Mucosa of stomach (tissue), 1 donor: ENCODE measurements around the gene FLVCR1.
"Not testable (repeated sequence)": the region's sequence is repeated elsewhere in the genome, so short reads cannot be mapped to it uniquely, and the experiment has no call there.

Source experiments
- H3K27me3 ChIP-seq: one replicate; pipeline ENCODE4 v1.7.0; 2013; ENCODE audit warnings: mild to moderate bottlenecking, low read length; ENCODE audit not compliant: control insufficient read depth, insufficient read depth
- H3K36me3 ChIP-seq: one replicate; pipeline ENCODE4 v1.7.0; 2013; ENCODE audit warnings: low read length; ENCODE audit not compliant: control insufficient read depth, insufficient read depth
- H3K4me1 ChIP-seq: one replicate; pipeline ENCODE4 v1.7.0; 2013; ENCODE audit warnings: mild to moderate bottlenecking, low read length; ENCODE audit not compliant: control insufficient read depth, insufficient read depth
- H3K4me3 ChIP-seq: one replicate; pipeline ENCODE4 v1.7.0; 2013; ENCODE audit warnings: low read length
- H3K9ac ChIP-seq: one replicate; pipeline ENCODE4 v1.7.0; 2013; ENCODE audit warnings: mild to moderate bottlenecking, low read length, moderate library complexity
- H3K9me3 ChIP-seq: one replicate; pipeline ENCODE4 v1.7.0; 2013; ENCODE audit warnings: mild to moderate bottlenecking, low read length, moderate library complexity; ENCODE audit not compliant: control insufficient read depth
- donor health status: Pancreatic carcinoma.

Gene FLVCR1

DNA sequence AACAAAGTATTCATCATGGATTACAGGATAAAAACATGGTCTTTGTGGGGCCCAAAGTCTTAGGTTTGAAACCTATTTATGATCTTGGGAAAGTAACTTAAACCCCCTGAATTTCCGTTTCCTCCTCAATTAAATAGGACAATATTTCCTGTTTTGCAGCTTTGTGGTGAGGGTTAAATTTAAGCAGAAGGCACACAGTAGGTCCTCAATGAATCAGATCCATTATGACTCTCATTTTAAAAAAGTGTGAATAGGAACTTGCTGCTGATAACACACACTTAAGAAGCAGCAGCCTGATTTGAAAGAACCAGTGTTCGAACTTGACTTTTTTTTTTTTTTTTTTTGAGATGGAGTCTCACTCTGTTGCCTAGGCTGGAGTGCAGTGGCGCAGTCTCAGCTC lies 50.9 kb downstream of the FLVCR1 start:
- Histone ChIP-seq H3K4me3 (no peak overlapping the region), H3K9ac (no peak overlapping the region), H3K4me1 (no peaks in the 10 kb centered on the region), H3K27me3 (no peaks in the 10 kb centered on the region), H3K9me3 (no peaks in the 10 kb centered on the region), H3K36me3 (no peaks in the 10 kb centered on the region)

GRCh38 chr1:212909652-212910063 lies 51.6 kb downstream of the FLVCR1 start:
- H3K36me3 ChIP-seq = no peaks in the 10 kb centered on the region
- H3K4me1 ChIP-seq = no peaks in the 10 kb centered on the region
- H3K27me3 ChIP-seq = no peaks in the 10 kb centered on the region
- H3K9ac ChIP-seq = no peak overlapping the region
- H3K4me3 ChIP-seq = no peak overlapping the region
- H3K9me3 ChIP-seq = no peaks in the 10 kb centered on the region

- H3K36me3 ChIP-seq, H3K27me3 ChIP-seq, H3K4me3 ChIP-seq, H3K4me1 ChIP-seq, H3K9me3 ChIP-seq, H3K9ac ChIP-seq: not testable (repeated sequence)
These were observed 52.1 kb downstream of the FLVCR1 start for GRCh38 chr1:212910213-212910612.

- not testable (repeated sequence) for H3K36me3 ChIP-seq, H3K4me1 ChIP-seq, H3K9ac ChIP-seq, H3K27me3 ChIP-seq, H3K9me3 ChIP-seq, H3K4me3 ChIP-seq
These were observed 55.6 kb downstream of the FLVCR1 start for GRCh38 chr1:212913638-212914037.

DNA sequence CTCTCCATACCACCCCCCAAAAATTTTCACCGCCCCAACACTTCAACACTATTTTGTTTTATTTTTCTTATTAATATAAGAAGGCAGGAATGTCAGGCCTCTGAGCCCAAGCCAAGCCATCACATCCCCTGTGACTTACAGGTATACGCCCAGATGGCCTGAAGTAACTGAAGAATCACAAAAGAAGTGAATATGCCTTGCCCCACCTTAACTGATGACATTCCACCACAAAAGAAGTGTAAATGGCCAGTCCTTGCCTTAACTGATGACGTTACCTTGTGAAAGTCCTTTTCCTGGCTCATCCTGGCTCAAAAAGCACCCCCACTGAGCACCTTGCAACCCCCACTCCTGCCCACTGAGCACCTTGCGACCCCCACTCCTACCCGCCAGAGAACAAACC lies 56.0 kb downstream of the FLVCR1 start:
- not testable (repeated sequence) for H3K27me3 ChIP-seq, H3K36me3 ChIP-seq, H3K9ac ChIP-seq, H3K4me3 ChIP-seq, H3K4me1 ChIP-seq, H3K9me3 ChIP-seq

DNA sequence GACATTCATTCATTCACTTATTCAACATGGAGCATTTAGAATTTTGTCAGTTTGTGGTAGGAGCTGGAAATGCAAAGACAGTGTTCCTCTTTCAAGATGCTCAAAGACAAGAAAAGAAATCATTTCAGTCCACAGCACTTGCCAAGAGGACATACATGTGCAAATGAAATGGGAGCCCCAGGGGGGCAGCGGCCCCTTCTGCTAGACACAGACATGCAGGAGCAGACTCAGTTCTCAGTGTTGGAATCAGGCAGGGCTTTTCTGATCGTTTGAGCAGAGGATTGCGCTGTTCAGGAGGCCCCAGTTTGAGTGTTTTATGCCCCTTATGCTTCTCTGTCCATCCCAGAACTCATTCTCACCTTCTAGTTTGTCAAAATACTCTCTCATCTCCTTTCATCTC lies 56.7 kb downstream of the FLVCR1 start:
- Histone ChIP-seq H3K9ac (no peak overlapping the region), H3K27me3 (no peaks in the 10 kb centered on the region), H3K36me3 (no peaks in the 10 kb centered on the region), H3K4me1 (peaks cover 8% of the 10 kb centered on the region), H3K9me3 (no peaks in the 10 kb centered on the region), H3K4me3 (no peak overlapping the region)

- peaks cover 8% of the 10 kb centered on the region for H3K4me1 ChIP-seq
These were observed 57.4 kb downstream of the FLVCR1 start for GRCh38 chr1:212915245-212916091.

GRCh38 chr1:212916481-212917133 lies 58.5 kb downstream of the FLVCR1 start:
- H3K9me3 ChIP-seq = no peaks in the 10 kb centered on the region
- peaks cover 8% of the 10 kb centered on the region for H3K4me1 ChIP-seq
- H3K36me3 ChIP-seq = no peaks in the 10 kb centered on the region
- H3K27me3 ChIP-seq = no peaks in the 10 kb centered on the region
- H3K9ac ChIP-seq = no peak overlapping the region
- no peak overlapping the region for H3K4me3 ChIP-seq

More at GRCh38 chr1:212915245-212916091, 57.4 kb downstream of the FLVCR1 start:
- H3K36me3 ChIP-seq = no peaks in the 10 kb centered on the region
- H3K27me3 ChIP-seq = no peaks in the 10 kb centered on the region
- no peaks in the 10 kb centered on the region for H3K9me3 ChIP-seq
- H3K4me3 ChIP-seq = no peak overlapping the region
- no peak overlapping the region for H3K9ac ChIP-seq

GRCh38 chr1:212917134-212917485 lies 59.0 kb downstream of the FLVCR1 start:
- Histone ChIP-seq H3K9me3 (no peaks in the 10 kb centered on the region), H3K4me3 (no peak overlapping the region), H3K4me1 (peaks cover 8% of the 10 kb centered on the region), H3K36me3 (no peaks in the 10 kb centered on the region), H3K27me3 (no peaks in the 10 kb centered on the region), H3K9ac (no peak overlapping the region)

- H3K4me3 ChIP-seq = no peak overlapping the region
- no peaks in the 10 kb centered on the region for H3K27me3 ChIP-seq
- H3K4me1 ChIP-seq = peaks cover 8% of the 10 kb centered on the region
- H3K9ac ChIP-seq = no peak overlapping the region
- no peaks in the 10 kb centered on the region for H3K9me3 ChIP-seq
- no peaks in the 10 kb centered on the region for H3K36me3 ChIP-seq
These were observed 59.8 kb downstream of the FLVCR1 start for GRCh38 chr1:212917858-212918257.

DNA sequence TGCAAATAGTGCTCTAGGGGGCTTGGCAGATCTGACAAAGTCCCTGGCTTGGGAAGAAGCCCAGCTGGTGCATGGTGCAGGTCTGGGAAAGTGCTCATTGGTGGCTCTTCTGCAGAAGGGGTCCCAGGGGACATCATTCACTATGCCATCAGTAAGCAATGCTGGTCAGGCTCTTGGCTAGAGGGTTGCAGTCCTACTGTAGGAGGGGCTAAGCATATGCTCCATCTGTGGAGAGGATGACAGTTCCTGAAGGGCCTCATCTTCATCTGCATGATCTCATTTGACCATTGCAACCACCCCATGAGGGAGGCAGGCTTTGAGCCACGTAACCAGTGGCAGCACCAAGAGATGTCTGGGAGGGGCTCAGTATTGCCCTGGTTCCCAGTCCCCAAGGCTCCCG lies 60.7 kb downstream of the FLVCR1 start:
- no peaks in the 10 kb centered on the region for H3K27me3 ChIP-seq
- H3K4me3 ChIP-seq = no peak overlapping the region

GRCh38 chr1:212920246-212920645 lies 62.2 kb downstream of the FLVCR1 start:
- no peaks in the 10 kb centered on the region for H3K9me3 ChIP-seq
- no peak overlapping the region for H3K4me3 ChIP-seq
- H3K9ac ChIP-seq = no peak overlapping the region

More for the DNA sequence above, 60.7 kb downstream of the FLVCR1 start:
- H3K4me1 ChIP-seq = peaks cover 8% of the 10 kb centered on the region
- no peak overlapping the region for H3K9ac ChIP-seq
- no peaks in the 10 kb centered on the region for H3K36me3 ChIP-seq
- H3K9me3 ChIP-seq = no peaks in the 10 kb centered on the region

More at GRCh38 chr1:212920246-212920645, 62.2 kb downstream of the FLVCR1 start:
- Histone ChIP-seq H3K4me1 (peaks cover 8% of the 10 kb centered on the region), H3K36me3 (no peaks in the 10 kb centered on the region), H3K27me3 (no peaks in the 10 kb centered on the region)
